Measurements from ENCODE around the gene KRT2.

GRCh38 chr12:52673713-52674432 is 21.9 kb upstream of the KRT2 start:
- TF ChIP-seq CTCF (tag by site-specific recombination; IDR thresholded peaks at IDR 0.05) (no peak), GLI4 (tag by site-specific recombination; IDR thresholded peaks at IDR 0.05) (no peak), KLF17 (tag by site-specific recombination; IDR thresholded peaks at IDR 0.05) (no peak), ZNF394 (tag by site-specific recombination; IDR thresholded peaks at IDR 0.05; ENCODE audit: borderline replicate concordance) (no peak), ZNF112 (tag by site-specific recombination; IDR thresholded peaks at IDR 0.05) (no peak), ZNF24 (tag by site-specific recombination; IDR thresholded peaks at IDR 0.05) (no peak), YY2 (tag by site-specific recombination; IDR thresholded peaks at IDR 0.05) (no peak), ZNF19 (tag by site-specific recombination; IDR thresholded peaks at IDR 0.05; ENCODE audit: low read depth) (no peak), ZNF274 (IDR thresholded peaks at IDR 0.05; ENCODE audit: low read length) (no peak), ZNF274 (tag by site-specific recombination; IDR thresholded peaks at IDR 0.05; ENCODE audit: borderline replicate concordance) (no peak), ZNF530 (tag by site-specific recombination; IDR thresholded peaks at IDR 0.05; ENCODE audit: low read depth) (no peak), ZFP41 (tag by site-specific recombination; IDR thresholded peaks at IDR 0.05; ENCODE audit: borderline replicate concordance) (no peak), HOXA7 (CRISPR knock-in tag; IDR thresholded peaks at IDR 0.05; ENCODE audit: borderline replicate concordance) (no peak)
- TF ChIP-seq, protein P1, sequence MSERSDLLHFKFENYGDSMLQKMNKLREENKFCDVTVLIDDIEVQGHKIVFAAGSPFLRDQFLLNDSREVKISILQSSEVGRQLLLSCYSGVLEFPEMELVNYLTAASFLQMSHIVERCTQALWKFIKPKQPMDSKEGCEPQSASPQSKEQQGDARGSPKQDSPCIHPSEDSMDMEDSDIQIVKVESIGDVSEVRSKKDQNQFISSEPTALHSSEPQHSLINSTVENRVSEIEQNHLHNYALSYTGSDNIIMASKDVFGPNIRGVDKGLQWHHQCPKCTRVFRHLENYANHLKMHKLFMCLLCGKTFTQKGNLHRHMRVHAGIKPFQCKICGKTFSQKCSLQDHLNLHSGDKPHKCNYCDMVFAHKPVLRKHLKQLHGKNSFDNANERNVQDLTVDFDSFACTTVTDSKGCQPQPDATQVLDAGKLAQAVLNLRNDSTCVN (tag by site-specific recombination; optimal IDR thresholded peaks at IDR 0.05): no peak
- TF ChIP-seq, protein P2, sequence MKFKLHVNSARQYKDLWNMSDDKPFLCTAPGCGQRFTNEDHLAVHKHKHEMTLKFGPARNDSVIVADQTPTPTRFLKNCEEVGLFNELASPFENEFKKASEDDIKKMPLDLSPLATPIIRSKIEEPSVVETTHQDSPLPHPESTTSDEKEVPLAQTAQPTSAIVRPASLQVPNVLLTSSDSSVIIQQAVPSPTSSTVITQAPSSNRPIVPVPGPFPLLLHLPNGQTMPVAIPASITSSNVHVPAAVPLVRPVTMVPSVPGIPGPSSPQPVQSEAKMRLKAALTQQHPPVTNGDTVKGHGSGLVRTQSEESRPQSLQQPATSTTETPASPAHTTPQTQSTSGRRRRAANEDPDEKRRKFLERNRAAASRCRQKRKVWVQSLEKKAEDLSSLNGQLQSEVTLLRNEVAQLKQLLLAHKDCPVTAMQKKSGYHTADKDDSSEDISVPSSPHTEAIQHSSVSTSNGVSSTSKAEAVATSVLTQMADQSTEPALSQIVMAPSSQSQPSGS (tag by site-specific recombination; IDR thresholded peaks at IDR 0.05; ENCODE audit: low read depth): no peak
